H1 (cell line): ENCODE results near the gene PHACTR1. TPM values are rescaled to one million over a fixed set of nuclear protein-coding genes. Genes with fewer than 3 reads are reported as not detected.

Source experiments
- GABPA ChIP-seq: IDR thresholded peaks from 2 replicates; pipeline ENCODE4 v1.6.1; 2011; ENCODE audit warnings: mild to moderate bottlenecking, low read length, moderate library complexity, borderline replicate concordance; ENCODE audit not compliant: insufficient read depth
- MAFK ChIP-seq: IDR thresholded peaks from 2 replicates; pipeline ENCODE4 v1.6.1; 2012; ENCODE audit warnings: low read depth, mild to moderate bottlenecking, improper control_type of control experiment, low read length
- SIRT6 ChIP-seq: IDR thresholded peaks from one replicate; pipeline ENCODE4 v1.7.1; 2012; ENCODE audit warnings: low read length, inconsistent platforms
- polyA plus RNA-seq, 7 experiments: library from polyadenylated mRNA; depleted of rRNA in 3 of 7; stranded (reverse) in 5 of 7; unstranded in 2 of 7; fragments of >200 nt in 5 of 7; fragments of 200-250 nt in 2 of 7; gene quantifications; 1 replicate in 5 of 7; 2 replicates in 1 of 7; 4 replicates in 1 of 7; pipeline versions ENCODE4 v1.2.1 to v1.2.3, GENCODE V29; 2011 to 2013; ENCODE audit warnings: missing spikeins in 2 of 7, mixed read lengths in 2 of 7
- total RNA-seq: library from RNA; stranded (reverse); fragmentation: NEBNext Ultra II Directional; extraction: Animal tissue kit (Norgen Biotek cat#: 25700); gene quantifications from 2 replicates; pipeline ENCODE4 v1.2.1, GENCODE V29; 2021
- TF ChIP-seq, protein P1 (sequence below): IDR thresholded peaks from 2 replicates; pipeline ENCODE4 v1.6.1; 2011; ENCODE audit warnings: low read depth, mild to moderate bottlenecking, low read length; ENCODE audit not compliant: insufficient read depth

PHACTR1 gene
- total and polyA plus RNA-seq, 2 of the 8 experiments (the other 6 are each of a cell fraction or from before 2014, with no cell fraction given), result 3.9 to 17.1 TPM

DNA sequence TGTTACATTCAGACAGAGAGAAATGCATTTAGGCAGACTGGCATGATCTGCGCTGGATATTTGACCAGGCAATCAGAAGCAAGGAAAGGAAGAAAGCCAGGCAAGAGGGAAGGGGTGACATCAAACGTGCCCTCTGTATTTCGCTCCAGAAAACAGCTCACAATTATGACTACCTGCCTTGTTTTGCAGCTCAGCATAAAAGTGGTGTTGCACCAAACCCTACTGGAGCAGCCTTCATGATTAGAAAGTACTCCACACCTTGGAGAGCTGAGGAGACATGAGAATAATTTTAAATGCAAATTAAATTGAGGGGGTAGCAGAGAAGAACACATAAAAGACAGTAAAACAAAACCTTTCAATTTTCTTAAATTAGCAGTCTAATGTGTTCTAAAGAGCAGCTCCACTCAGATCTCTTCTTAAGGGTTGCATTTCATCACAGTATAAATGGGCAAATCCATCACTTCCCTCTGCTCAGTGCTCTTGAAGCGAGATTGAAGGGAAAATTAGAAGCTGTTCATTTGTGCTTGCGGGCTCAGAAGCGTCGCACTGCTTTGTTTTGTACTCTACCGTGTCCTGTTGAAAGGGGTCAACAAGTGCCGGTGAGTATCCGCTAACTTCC, at the start of gene PHACTR1 (continued):
- TF ChIP-seq, protein P1, sequence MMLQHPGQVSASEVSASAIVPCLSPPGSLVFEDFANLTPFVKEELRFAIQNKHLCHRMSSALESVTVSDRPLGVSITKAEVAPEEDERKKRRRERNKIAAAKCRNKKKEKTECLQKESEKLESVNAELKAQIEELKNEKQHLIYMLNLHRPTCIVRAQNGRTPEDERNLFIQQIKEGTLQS, result no peak
- no peak for TF ChIP-seq GABPA
- TF ChIP-seq SIRT6, result no peak
- TF ChIP-seq MAFK, result no peak
